T1000 (cell line): ENCODE measurements around the gene ZIC1.

ENCODE experiments used
- DNase-seq: peaks from one replicate; lab custom pipeline; 2025; ENCODE audit warnings: mixed read lengths; lab: John Stamatoyannopoulos, UW

Gene ZIC1

DNA sequence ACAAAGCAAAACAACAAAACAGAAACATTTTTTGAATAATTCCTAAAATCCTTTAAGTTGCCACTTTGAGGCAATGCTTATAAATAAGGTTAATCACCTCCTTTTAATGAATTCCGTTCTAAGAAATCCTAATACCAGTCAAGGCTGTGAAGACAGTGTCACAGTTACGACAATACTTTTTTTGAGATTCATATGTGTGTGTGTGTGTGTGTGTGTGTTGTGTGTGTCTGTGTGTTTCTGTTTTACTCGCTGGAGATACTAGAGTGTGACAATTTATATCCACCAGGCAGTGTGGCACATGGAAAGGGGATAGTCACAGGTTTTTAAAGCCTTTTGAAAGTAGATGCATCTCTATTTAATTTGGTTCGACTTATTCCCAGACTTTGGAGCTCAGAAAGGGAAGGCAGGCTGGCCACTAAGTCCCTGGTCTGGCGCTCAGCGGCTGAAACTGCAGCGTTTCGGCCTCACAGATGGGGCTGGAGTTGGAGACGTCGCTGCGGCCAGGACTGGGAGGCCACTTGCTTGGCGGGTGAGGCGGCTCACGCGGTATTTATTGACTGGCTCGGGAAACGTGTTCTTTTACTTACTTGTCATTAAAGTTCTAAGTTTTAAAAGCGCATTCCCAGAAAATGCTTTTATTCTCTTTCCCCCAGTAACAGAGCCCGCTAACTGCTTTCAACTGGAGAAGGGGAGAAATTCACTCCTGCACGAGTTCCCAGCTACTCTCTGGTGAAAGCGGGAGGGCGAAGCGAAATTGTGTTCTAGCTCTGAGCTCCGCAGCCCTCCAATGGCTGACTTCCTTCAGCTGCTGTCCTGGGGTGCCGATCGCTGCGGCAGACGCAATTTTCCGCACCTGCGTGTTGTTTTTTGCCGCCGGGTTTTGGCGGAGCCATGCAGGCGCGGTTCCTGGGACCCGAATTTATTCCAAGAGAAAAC is 13.7 kb downstream of the ZIC1 start:
- DNase-seq, result no peak

DNA sequence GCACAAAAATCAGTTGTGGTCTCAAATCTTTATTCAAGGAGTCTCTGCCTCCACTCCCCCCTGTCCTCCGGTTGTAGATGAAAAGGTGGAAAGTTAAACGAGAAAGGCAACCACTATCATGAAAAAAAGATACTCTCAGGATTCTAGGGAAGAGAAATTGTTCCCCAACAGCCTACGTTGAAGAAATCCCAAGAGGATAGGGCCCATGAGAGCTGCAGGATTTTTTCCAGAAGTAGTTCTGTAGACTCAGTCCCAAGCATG is 14.3 kb downstream of the ZIC1 start:
- DNase-seq, result no peak

DNA sequence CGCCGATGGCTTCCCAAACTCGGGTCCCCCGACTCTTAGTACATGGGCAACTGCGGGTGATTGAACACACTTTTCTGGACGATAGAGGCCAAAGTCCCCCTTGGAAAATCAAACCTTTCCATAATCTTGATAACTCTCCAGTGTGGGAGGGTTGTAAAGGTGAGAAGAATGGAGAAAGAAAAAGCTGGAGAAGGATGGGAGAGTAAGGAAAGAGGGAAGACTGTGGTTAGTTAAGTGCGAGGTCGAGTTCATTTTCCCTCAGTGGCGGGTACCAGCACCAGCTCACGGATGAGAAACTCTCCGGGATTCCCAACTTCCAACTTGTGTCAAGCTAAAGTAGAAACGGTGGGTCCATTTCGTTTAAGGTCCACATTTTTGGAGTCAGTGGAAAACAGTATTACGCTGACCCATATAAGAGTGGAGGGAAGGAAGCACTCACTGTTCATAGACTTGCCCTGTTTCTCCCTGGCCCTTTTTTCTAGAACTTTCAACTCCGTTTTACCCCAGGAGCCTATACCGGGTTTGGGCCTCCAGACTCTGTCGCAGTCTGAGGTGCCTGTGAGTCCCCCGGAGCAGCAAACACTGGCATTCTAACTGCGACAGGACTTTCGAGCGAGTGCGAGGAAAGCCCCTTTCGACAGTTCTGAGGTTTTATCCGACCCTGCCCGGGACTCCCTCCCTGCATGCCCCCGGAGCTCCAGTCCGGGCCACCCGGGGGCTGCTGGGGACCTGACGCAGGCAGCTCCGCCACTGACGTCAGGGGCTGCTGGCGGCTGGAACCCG is 14.8 kb downstream of the ZIC1 start:
- no peak for DNase-seq

DNA sequence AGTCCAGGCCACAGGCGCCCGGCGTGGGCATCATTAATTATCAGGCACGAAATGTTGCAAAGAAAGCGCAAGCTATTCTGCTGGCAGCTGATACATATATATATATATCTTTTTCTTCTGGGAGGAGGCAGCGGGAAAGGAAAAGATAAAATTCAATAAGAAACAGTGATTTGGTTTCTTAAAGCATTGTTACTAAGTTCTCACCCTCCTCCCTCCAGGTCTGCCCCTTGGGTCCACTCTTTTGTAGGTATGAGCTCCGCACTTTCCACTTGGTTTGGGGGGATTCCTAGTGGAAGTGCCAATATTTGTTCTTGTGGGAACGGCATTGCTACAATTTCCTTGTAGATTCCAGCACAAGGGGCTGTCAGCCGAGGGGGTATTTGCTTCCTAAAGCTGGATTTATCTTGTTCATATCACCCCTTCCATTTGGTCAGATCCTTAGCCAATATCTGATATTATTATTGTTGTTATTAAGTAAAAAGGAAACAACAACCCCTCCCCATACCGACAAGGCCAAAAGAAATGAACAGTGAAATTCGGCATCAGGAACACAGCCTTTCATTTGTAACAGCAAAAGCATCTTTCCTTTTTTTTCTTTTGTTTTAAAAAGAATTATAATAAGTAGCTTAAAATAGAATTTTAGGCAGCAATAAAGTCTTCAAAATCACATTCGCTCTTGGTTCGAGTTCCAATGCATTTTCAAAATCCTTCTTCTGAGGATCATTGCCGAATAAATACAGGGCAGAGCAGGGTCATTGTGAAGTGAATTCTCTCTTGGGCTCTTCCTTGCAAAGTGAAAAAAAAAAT is 15.6 kb downstream of the ZIC1 start:
- DNase-seq, result no peak

DNA sequence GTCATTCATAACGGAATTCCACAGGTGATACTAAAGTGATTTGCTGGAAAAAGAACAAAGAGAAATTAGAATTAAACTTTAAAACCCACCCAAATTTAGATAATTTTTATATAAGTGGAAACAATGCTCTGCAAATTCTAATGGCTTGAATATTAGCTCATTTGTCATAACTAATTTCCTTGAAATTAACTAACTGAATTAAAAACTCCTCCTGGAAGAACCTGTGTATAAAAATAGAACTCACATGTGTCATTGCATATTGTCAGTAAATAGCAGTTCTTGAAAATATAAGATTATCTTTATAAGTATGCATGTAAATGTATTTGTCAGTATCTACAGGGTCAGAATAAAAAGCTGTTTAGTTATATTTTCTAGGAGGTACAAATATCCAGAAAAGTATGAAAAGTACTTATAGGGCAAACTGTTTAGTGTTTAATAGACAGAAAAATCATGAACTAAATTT is 16.3 kb downstream of the ZIC1 start:
- DNase-seq, result no peak

DNA sequence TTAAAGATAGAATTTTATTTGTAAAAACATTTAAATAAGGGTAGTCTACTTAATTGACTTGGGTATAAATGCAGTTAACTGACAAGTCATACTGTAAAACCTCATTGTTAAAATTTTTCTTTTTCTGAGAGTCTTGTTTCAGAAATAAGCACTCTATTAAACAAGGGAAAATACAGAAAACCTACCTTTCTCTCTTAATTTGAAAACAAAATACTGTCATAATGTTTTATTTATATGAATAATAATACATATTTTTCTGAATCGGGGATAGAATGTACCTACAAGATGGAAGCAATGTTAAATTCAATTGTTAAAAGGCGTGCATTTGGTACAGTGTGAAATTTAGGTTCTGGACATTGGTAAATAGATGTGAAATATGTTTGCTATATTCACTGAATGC is 17.8 kb downstream of the ZIC1 start:
- DNase-seq, result no peak

DNA sequence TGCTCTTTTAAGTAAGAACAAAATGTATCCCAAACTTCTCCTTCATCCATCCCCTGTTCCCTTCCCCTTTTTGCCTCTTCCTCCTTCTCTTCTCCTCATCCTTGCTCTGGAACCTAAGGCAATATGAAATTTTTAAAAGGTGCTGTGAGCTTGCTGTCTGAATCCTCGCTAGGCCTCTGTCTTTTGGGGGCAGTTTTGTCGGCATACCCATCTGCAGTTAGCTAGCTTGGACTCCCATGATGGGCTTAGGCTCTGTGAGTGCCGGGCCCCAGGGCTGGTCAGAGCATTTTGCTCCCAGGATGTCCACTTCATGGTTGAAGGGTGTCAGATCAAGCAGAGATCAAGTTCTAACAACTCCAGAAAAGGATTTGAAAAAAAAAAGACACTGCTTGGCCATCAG is 18.6 kb downstream of the ZIC1 start:
- DNase-seq, result no peak

DNA sequence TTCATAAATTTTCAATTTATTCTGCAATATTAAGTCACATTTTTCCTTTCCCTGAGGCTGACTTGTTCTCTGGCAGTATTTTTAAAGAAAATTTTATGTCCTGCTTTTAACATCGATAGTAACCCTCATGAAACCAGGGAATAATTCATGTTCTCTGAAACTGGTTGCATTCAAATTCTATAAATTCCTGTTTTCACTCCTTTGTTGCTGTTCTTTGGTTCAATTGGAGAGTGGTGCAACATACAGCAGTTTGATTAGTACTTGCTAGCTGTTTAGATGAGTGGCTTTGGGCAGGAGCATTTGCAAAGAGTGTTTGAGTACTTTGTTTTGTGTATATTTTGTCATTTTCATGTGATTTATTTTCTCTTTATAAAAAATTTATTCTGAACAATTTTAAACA is 19.2 kb downstream of the ZIC1 start:
- DNase-seq, result no peak

DNA sequence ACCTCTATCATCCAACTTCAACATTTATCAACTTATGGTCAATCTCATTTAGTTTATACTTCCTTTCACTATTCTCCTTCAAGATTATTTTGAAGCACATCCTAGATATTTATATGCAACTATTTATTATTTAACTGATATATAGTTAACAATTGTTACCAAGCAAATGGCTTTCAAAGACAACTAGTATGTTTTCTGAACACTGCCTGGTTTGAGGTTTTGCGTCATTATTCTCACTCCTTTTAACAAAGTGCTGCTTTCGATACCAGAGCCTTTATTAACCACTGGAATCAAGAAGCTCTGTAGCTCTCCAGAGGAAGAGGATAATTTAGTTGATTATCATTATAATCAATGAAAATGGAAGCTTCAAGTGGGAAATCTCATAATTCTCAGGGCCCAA is 19.6 kb downstream of the ZIC1 start:
- DNase-seq, result no peak

DNA sequence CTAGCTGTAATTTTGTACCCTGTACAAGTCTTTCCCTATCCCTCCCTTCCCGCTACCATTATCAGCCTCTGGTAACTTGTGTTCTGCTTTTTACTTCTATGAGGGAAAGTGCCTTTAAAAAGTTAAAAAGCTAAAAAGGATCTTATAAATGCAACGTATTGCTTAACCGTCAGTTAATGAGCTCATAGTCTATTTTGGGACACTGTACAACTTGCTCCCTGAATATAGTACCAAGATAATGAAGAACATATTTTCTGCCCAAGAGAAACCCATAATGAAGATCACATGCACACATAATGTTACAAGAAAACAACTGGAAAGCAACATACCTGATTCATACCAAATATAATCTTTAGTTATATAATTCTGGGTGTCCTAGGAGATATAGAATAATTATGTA is 22.6 kb downstream of the ZIC1 start:
- DNase-seq, result no peak

DNA sequence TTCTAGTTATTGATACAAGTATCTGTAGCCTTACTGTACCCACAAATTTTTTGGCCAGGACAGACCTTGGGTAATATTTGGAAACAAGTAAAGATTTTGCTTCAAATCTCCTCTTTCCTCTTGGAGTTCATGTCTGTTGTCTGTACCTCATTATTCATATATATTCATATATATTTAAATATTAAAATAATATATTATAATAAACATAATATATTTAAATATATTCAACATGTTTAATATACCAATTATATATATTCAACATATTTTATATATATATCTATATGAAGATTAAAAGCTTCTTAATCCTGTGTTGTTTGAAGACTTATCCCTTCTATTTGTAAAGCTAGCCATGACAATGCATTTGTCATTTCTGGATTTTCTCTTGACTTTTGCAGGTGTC is 38.1 kb downstream of the ZIC1 start:
- DNase-seq, result no peak

DNA sequence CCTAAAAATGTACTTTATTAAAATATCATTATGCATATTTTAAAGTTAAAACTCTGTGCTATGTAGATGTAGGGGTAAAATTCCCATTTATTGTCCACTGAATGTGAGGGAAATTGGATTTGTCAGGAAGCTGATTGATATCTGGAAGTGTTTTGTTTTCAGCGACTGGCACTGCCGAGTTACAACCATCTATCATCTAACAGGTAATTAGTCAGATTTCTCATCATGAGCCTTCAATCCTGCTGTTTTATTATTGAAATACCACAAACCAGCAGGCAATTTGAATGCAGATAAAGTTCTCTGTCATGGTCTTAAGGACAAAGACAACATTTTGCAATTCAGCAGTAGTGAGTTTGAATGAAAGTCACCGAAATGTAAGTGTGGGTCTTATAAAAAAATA is 40.5 kb downstream of the ZIC1 start:
- no peak for DNase-seq

DNA sequence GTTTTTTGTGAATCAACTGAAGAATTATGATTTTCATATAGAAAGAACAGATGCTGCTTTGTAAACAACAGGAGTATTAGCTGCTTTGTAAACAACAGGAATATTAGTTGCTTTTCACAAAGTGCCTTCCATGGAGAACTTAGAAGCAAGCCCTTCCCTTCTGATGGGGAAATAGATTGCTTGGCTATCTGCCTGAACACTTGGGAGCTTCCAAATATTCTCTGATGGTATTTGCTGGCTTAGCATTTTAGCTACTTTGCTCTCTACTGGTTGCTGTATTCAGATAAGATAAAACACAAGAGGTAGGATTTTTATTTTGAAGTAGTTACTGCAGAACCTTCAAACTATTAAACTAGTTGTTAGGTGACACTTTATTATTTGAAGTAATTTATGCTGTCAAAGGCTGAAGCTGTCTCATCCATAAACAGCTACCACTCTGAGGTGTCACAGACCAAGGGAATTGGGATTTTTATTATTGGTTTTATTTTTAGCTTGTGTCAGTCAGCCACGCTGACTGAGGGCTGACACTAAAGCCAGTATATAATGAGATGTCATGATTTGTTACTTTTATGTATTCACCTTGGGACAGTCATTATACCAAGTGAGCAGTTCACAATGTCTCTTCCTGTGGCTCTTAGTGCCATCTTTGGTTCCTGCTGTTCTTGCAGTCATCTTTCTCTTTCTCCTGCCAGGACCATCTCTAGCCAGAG is 50.0 kb downstream of the ZIC1 start:
- no peak for DNase-seq

DNA sequence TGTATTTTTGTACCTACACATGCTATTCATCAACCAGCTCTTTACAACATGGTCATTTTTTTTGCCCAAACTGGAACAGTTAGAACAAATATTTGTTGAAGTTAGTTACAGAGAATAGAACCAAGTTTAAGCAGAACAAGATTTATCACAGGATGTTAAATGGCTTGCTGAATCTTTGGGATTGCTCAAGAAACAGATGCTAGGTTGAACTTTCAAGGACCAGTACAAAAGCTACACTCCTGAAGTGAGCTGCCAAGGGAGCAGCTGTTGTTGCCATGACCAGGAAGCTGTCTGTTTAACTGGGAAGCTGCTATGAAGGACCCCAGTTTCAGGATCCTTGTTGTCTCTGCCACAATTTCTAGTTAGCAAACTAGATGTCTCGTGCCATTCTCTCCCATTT is 53.7 kb downstream of the ZIC1 start:
- no peak for DNase-seq
